Neuronal stem cell (in vitro differentiated cells): Measurements from ENCODE around the gene ITPR1.

Experiments used
- DNase-seq: peaks from one replicate; pipeline ENCODE4 v3.0.0-alpha.2; 2013; ENCODE audit warnings: low spot score
- H2AFZ ChIP-seq: one replicate; pipeline ENCODE4 v1.6.1; 2013; ENCODE audit warnings: mild to moderate bottlenecking, low read length, inconsistent platforms
- H2AK5ac ChIP-seq: 2 replicates; pipeline ENCODE4 v1.6.1; 2013; ENCODE audit warnings: low read depth, mild to moderate bottlenecking, inconsistent platforms, low read length, moderate library complexity, mixed read lengths
- H2BK120ac ChIP-seq: 2 replicates; pipeline ENCODE4 v1.6.1; 2013; ENCODE audit warnings: low read depth, mild to moderate bottlenecking, inconsistent platforms, low read length, moderate library complexity, mixed read lengths
- H2BK12ac ChIP-seq: one replicate; pipeline ENCODE4 v1.6.1; 2013; ENCODE audit warnings: low read length, inconsistent platforms
- H2BK15ac ChIP-seq: 2 replicates; pipeline ENCODE4 v1.6.1; 2013; ENCODE audit warnings: mild to moderate bottlenecking, low read length, inconsistent platforms, mixed read lengths
- H2BK5ac ChIP-seq: one replicate; pipeline ENCODE4 v1.6.1; 2013; ENCODE audit warnings: inconsistent platforms, mild to moderate bottlenecking, low read length, moderate library complexity
- H3K14ac ChIP-seq: one replicate; pipeline ENCODE4 v1.6.1; 2013; ENCODE audit warnings: low read length, inconsistent platforms
- H3K18ac ChIP-seq: 2 replicates; pipeline ENCODE4 v1.6.1; 2013; ENCODE audit warnings: low read length, inconsistent platforms
- H3K23ac ChIP-seq: 2 replicates; pipeline ENCODE4 v1.6.1; 2013; ENCODE audit warnings: low read depth, mild to moderate bottlenecking, mixed read lengths, low read length, inconsistent platforms; ENCODE audit not compliant: poor library complexity
- H3K27ac ChIP-seq: replicated peaks from 3 replicates; pipeline ENCODE4 v1.5.1; 2013; ENCODE audit warnings: low read length, inconsistent platforms
- H3K27me3 ChIP-seq, 3 experiments: 2 replicates each; pipeline ENCODE4 v1.6.1; 2013; ENCODE audit warnings: low read length in 3 of 3, mild to moderate bottlenecking in 2 of 3, inconsistent platforms in 1 of 3, low read depth in 1 of 3, mixed read lengths in 1 of 3, moderate library complexity in 1 of 3; ENCODE audit not compliant: control insufficient read depth in 3 of 3, insufficient read depth in 3 of 3
- H3K36me3 ChIP-seq, 2 donors: replicated peaks in 1 of 2; 2 replicates each; pipeline ENCODE4 v1.6.1; 2013; ENCODE audit warnings: low read length in 2 of 2; ENCODE audit not compliant: control insufficient read depth in 2 of 2, insufficient read depth in 2 of 2
- H3K4ac ChIP-seq: 2 replicates; pipeline ENCODE4 v1.6.1; 2013; ENCODE audit warnings: inconsistent platforms, mild to moderate bottlenecking, low read length, moderate library complexity
- H3K4me1 ChIP-seq, 2 donors: 1 replicate in 1 of 2; 2 replicates in 1 of 2; pipeline ENCODE4 v1.6.1; 2013; ENCODE audit warnings: low read length in 2 of 2, low read depth in 1 of 2; ENCODE audit not compliant: control insufficient read depth in 2 of 2, insufficient read depth in 1 of 2
- H3K4me2 ChIP-seq: one replicate; pipeline ENCODE4 v1.6.1; 2013; ENCODE audit warnings: mild to moderate bottlenecking, low read length, inconsistent platforms; ENCODE audit not compliant: insufficient read depth, poor library complexity, severe bottlenecking
- H3K4me3 ChIP-seq, 2 donors: 2 replicates each; pipeline ENCODE4 v1.5.1; 2013; ENCODE audit warnings: low read length in 2 of 2, mild to moderate bottlenecking in 2 of 2, inconsistent platforms in 1 of 2, moderate library complexity in 1 of 2
- H3K79me1 ChIP-seq: one replicate; pipeline ENCODE4 v1.6.1; 2013; ENCODE audit warnings: low read depth, mild to moderate bottlenecking, inconsistent platforms, low read length, moderate library complexity
- H3K9ac ChIP-seq: one replicate; pipeline ENCODE4 v1.6.1; 2013; ENCODE audit warnings: mild to moderate bottlenecking, low read depth, low read length, inconsistent platforms; ENCODE audit not compliant: poor library complexity
- H3K9me3 ChIP-seq, 2 donors: replicated peaks in 1 of 2; 2 replicates each; pipeline versions ENCODE3 to v1.6.1; 2013; ENCODE audit warnings: low read length in 2 of 2, mild to moderate bottlenecking in 2 of 2, inconsistent platforms in 1 of 2, low read depth in 1 of 2, mixed read lengths in 1 of 2, moderate library complexity in 1 of 2; ENCODE audit not compliant: control insufficient read depth in 2 of 2, insufficient read depth in 1 of 2
- H4K8ac ChIP-seq: one replicate; pipeline ENCODE4 v1.6.1; 2013; ENCODE audit warnings: low read depth, mild to moderate bottlenecking, inconsistent platforms, low read length, moderate library complexity
- H4K91ac ChIP-seq: one replicate; pipeline ENCODE4 v1.6.1; 2013; ENCODE audit warnings: low read length, low read depth, mild to moderate bottlenecking, inconsistent platforms; ENCODE audit not compliant: poor library complexity
- WGBS, 2 donors: extraction: QIAGEN DNeasy Blood & Tissue Kit; methylation state at CpG; one replicate each; pipeline ENCODE4 v1.1.7; 2013; ENCODE audit warnings: missing lambda C conversion rate in 2 of 2, mixed read lengths in 1 of 2; ENCODE audit not compliant: insufficient read length in 2 of 2, insufficient replicate concordance in 1 of 2; ENCODE audit errors: extremely low coverage in 2 of 2; 5-methylcytosine and 5-hydroxymethylcytosine counted together

ITPR1 gene

GRCh38 chr3:4826237-4827100, 333.3 kb downstream of the ITPR1 start:
- H3K79me1 ChIP-seq = no peaks in the 10 kb centered on the region
- no peak overlapping the region for H2BK15ac ChIP-seq
- no peak overlapping the region for H3K27ac ChIP-seq
- WGBS, 2 donors = no CpG with 5 or more reads among the region's 20 CpGs
- no peaks in the 10 kb centered on the region for H3K27me3 ChIP-seq
- no peaks in the 10 kb centered on the region for H3K36me3 ChIP-seq
- H2BK5ac ChIP-seq = no peak overlapping the region
- no peak overlapping the region for H4K91ac ChIP-seq
- DNase-seq = no peak
- H3K9ac ChIP-seq = no peak overlapping the region
- H2BK12ac ChIP-seq = no peak overlapping the region
- no peak overlapping the region for H3K4me3 ChIP-seq
- H2AK5ac ChIP-seq = peak overlapping the region; percentile 21
- no peak overlapping the region for H3K4ac ChIP-seq
- H3K4me2 ChIP-seq = no peak overlapping the region
- no peak overlapping the region for H4K8ac ChIP-seq
- H3K14ac ChIP-seq = peak overlapping the region; percentile 90
- peak overlapping the region; percentile 29 for H3K18ac ChIP-seq
- H3K23ac ChIP-seq = peak overlapping the region; percentile 40
- H3K4me1 ChIP-seq = peaks cover 5 to 6% of the 10 kb centered on the region in 2 donors
- no peaks in the 10 kb centered on the region for H3K9me3 ChIP-seq
- no peak overlapping the region for H2AFZ ChIP-seq
- no peak overlapping the region for H2BK120ac ChIP-seq

DNA sequence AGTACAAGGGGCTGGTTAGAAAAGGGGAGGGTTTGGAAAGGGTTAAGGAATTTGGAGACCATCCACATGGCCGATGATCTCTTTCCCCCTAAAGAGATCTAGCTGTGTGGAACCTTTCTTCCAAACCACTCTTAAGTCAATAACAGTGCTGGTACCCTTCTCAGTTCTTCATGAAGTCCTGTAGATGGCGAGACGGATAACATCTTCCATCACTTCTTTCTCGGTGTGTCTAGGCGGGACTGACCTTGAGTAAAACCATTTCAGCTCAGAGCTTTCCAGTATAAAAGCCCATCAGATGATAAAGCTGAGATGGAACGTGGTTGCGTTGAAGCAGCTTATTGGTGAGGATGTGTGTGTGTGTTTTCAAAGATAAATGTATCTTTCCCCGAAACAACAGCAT, 334.6 kb downstream of the ITPR1 start:
- Histone ChIP-seq H2AK5ac (no peak overlapping the region), H3K4me3 (no peak overlapping the region), H3K9me3 (no peaks in the 10 kb centered on the region), H3K4ac (no peak overlapping the region), H3K14ac (no peak overlapping the region), H3K36me3 (no peaks in the 10 kb centered on the region), H3K4me1 (peaks cover 5 to 6% of the 10 kb centered on the region in 2 donors), H2AFZ (no peak overlapping the region), H3K23ac (no peak overlapping the region), H3K4me2 (no peak overlapping the region), H4K8ac (no peak overlapping the region), H2BK12ac (no peak overlapping the region), H3K9ac (no peak overlapping the region), H2BK5ac (no peak overlapping the region), H2BK120ac (no peak overlapping the region), H3K27me3 (no peaks in the 10 kb centered on the region), H3K79me1 (no peaks in the 10 kb centered on the region), H4K91ac (no peak overlapping the region), H3K18ac (no peak overlapping the region), H3K27ac (no peak overlapping the region), H2BK15ac (no peak overlapping the region)
- DNase-seq = no peak
- WGBS, 2 donors = no CpG with 5 or more reads among the region's 8 CpGs

DNA sequence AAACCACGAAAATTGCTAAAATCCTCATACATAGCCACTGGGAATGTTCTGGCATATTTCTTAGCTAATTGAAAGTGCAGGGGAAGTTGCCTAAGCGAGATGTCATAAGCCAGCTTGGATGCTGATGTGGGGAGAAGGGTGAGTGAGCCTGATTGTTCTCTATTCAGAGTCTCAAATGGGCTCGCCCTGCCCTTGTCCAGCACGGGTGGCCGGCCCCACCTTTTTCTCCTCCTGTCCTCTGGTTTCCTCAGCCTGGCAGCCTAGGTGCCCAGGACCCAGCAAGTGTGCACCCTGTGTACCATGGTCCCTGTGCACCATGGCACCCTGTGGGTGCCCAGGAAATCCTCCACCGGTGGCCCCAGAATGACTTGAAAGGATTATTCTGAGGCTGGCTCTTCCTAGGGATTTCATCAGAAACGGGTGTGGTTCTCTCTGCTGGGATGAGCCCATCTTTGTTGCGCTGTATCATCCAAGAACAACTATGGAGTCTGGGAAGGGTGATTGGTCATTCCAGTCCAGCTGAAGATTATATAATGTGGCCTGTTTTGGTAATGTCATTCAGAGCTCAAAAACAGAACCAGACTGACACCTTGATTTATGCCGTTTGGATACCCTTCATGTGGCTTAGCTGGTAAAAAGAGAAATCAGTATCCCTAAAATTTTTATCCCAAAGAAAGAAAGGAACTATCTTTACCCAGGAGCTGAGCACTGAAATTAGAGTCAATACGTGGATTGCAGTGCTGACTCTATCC, 335.3 kb downstream of the ITPR1 start:
- no peak for DNase-seq
- WGBS, 2 donors = no CpG with 5 or more reads among the region's 10 CpGs
- Histone ChIP-seq H3K9ac (no peak overlapping the region), H3K36me3 (no peaks in the 10 kb centered on the region), H3K27ac (no peak overlapping the region), H3K79me1 (no peaks in the 10 kb centered on the region), H2BK12ac (no peak overlapping the region), H4K91ac (no peak overlapping the region), H2BK15ac (no peak overlapping the region), H3K9me3 (no peaks in the 10 kb centered on the region), H3K27me3 (no peaks in the 10 kb centered on the region), H2BK120ac (no peak overlapping the region), H3K4me1 (peaks cover 5 to 6% of the 10 kb centered on the region in 2 donors), H2BK5ac (no peak overlapping the region), H3K18ac (no peak overlapping the region), H2AK5ac (no peak overlapping the region), H3K4me3 (no peak overlapping the region), H2AFZ (no peak overlapping the region), H3K4ac (no peak overlapping the region), H3K4me2 (no peak overlapping the region), H3K23ac (no peak overlapping the region), H4K8ac (no peak overlapping the region), H3K14ac (no peak overlapping the region)

- H3K27ac ChIP-seq = no peak overlapping the region
- H3K18ac ChIP-seq = no peak overlapping the region
- no peak overlapping the region for H2BK120ac ChIP-seq
- no peak overlapping the region for H3K23ac ChIP-seq
- no peak overlapping the region for H3K14ac ChIP-seq
- H2AFZ ChIP-seq = no peak overlapping the region
- DNase-seq = no peak
- H4K8ac ChIP-seq = no peak overlapping the region
- no peaks in the 10 kb centered on the region for H3K36me3 ChIP-seq
- H3K79me1 ChIP-seq = no peaks in the 10 kb centered on the region
- no peak overlapping the region for H3K4me2 ChIP-seq
- no peak overlapping the region for H3K9ac ChIP-seq
- no peak overlapping the region for H3K4ac ChIP-seq
- WGBS, 2 donors = no CpG with 5 or more reads among the region's 1 CpG
- H3K4me1 ChIP-seq = peaks cover 5 to 6% of the 10 kb centered on the region in 2 donors
- H2BK12ac ChIP-seq = no peak overlapping the region
- no peaks in the 10 kb centered on the region for H3K9me3 ChIP-seq
- H3K27me3 ChIP-seq = no peaks in the 10 kb centered on the region
- no peak overlapping the region for H3K4me3 ChIP-seq
- no peak overlapping the region for H2AK5ac ChIP-seq
- H2BK5ac ChIP-seq = no peak overlapping the region
- no peak overlapping the region for H4K91ac ChIP-seq
- H2BK15ac ChIP-seq = no peak overlapping the region
Observed at GRCh38 chr3:4829031-4829394, 335.9 kb downstream of the ITPR1 start.
